Measurements from ENCODE around the gene RBM4B. TPM values are rescaled to one million over a fixed set of nuclear protein-coding genes. Genes with fewer than 3 reads are reported as not detected.

The RBM4B gene
- total and polyA plus RNA-seq, 2 of the 13 experiments (the other 11 are each of a cell fraction or from before 2014, with no cell fraction given) = 25.8 to 32.4 TPM

- TF ChIP-seq MYNN (CRISPR knock-in tag; IDR thresholded peaks at IDR 0.05; ENCODE audit: low read depth) (no peak), DNMT1 (CRISPR knock-in tag; IDR thresholded peaks at IDR 0.05) (no peak), ZNF629 (CRISPR knock-in tag; conservative IDR thresholded peaks at IDR 0.05) (no peak), RBFOX2 (IDR thresholded peaks at IDR 0.05; ENCODE audit: low read depth, low read length) (0 out of 2 replicates have a peak, but pooled peaks have one; percentile 30), KDM4B (CRISPR knock-in tag; IDR thresholded peaks at IDR 0.05) (no peak), SAP130 (CRISPR knock-in tag; IDR thresholded peaks at IDR 0.05; ENCODE audit: low read depth) (0 out of 2 replicates have a peak, but pooled peaks have one; percentile 5), RFX1 (IDR thresholded peaks at IDR 0.05) (peak; percentile 27), RXRB (CRISPR knock-in tag; IDR thresholded peaks at IDR 0.05; ENCODE audit: borderline replicate concordance) (no peak), POLR2A (IDR thresholded peaks at IDR 0.05; ENCODE audit: insufficient read depth in 1 of 2, low read depth in 2 of 2, low read length in 2 of 2) (peak in 1 of 2 experiments; percentile 48; a peak in 1 of 4 replicates), AGO2 (optimal IDR thresholded peaks at IDR 0.05; ENCODE audit: low read depth, low read length) (no peak), ZFP36L1 (CRISPR knock-in tag; IDR thresholded peaks at IDR 0.05) (no peak), NR2C2 (CRISPR knock-in tag; IDR thresholded peaks at IDR 0.05; ENCODE audit: borderline replicate concordance) (no peak), TCF12 (IDR thresholded peaks at IDR 0.05) (no peak), TCF12 (CRISPR knock-in tag; IDR thresholded peaks at IDR 0.05) (no peak), ZNF326 (CRISPR knock-in tag; IDR thresholded peaks at IDR 0.05; ENCODE audit: borderline replicate concordance) (no peak), ZNF333 (CRISPR knock-in tag; IDR thresholded peaks at IDR 0.05; ENCODE audit: borderline replicate concordance) (no peak), SIN3B (IDR thresholded peaks at IDR 0.05; ENCODE audit: low read length) (no peak), MEIS1 (CRISPR knock-in tag; IDR thresholded peaks at IDR 0.05; ENCODE audit: borderline replicate concordance) (no peak), EEA1 (CRISPR knock-in tag; IDR thresholded peaks at IDR 0.05; ENCODE audit: borderline replicate concordance) (no peak), WIZ (CRISPR knock-in tag; IDR thresholded peaks at IDR 0.05) (no peak), ZNF720 (CRISPR knock-in tag; IDR thresholded peaks at IDR 0.05) (no peak)
These were observed 58.6 kb downstream of the RBM4B start (continued) for GRCh38 chr11:66619080-66619554.

All from HepG2 (cell line).